CD8-positive, alpha-beta memory T cell (primary cell): ENCODE data around the gene SNX21. TPM values are rescaled to one million over a fixed set of nuclear protein-coding genes. Genes with fewer than 3 reads are reported as not detected.

Experiments
- CTCF ChIA-PET: fragments of 350-600 bp; sonication (Branson Sonifier 250); formaldehyde crosslinking; loops from one replicate; lab custom pipeline; 2021; ENCODE audit warnings: antibody characterized with exemption; lab: Charles Lee
- POLR2A ChIA-PET: fragments of 350-600 bp; sonication (Branson Sonifier 250); formaldehyde crosslinking; loops from one replicate; lab custom pipeline; 2021; ENCODE audit warnings: antibody characterized with exemption; lab: Charles Lee
- DNase-seq, 5 donors: peaks; one replicate each; pipeline versions ENCODE4 v3.0.0 to v3.0.0-alpha.2; 2020 to 2022; ENCODE audit warnings: mixed read lengths in 1 of 5
- H3K27ac ChIP-seq: one replicate; pipeline ENCODE4 v1.7.0; 2013; ENCODE audit warnings: low read depth, mild to moderate bottlenecking, low read length, moderate library complexity
- H3K27me3 ChIP-seq: 2 replicates; pipeline ENCODE4 v1.7.0; 2013; ENCODE audit warnings: low read length, mild to moderate bottlenecking; ENCODE audit not compliant: insufficient read depth, poor library complexity, severe bottlenecking
- H3K36me3 ChIP-seq: 2 replicates; pipeline ENCODE4 v1.7.0; 2013; ENCODE audit warnings: mild to moderate bottlenecking, low read length, moderate library complexity; ENCODE audit not compliant: insufficient read depth
- H3K4me1 ChIP-seq: 2 replicates; pipeline ENCODE4 v1.7.0; 2013; ENCODE audit warnings: mild to moderate bottlenecking, low read length, moderate library complexity; ENCODE audit not compliant: insufficient read depth
- H3K4me3 ChIP-seq: 2 replicates; pipeline ENCODE4 v1.7.0; 2013; ENCODE audit warnings: mild to moderate bottlenecking, low read length
- H3K9me3 ChIP-seq: 2 replicates; pipeline ENCODE4 v1.7.0; 2013; ENCODE audit warnings: mild to moderate bottlenecking, low read length
- H3K27ac Mint-ChIP-seq, 8 donors: one replicate each; pipeline ENCODE4 v1.8.0; 2020 to 2021; ENCODE audit warnings: mixed read lengths in 8 of 8, mild to moderate bottlenecking in 6 of 8, inconsistent platforms in 3 of 8, moderate library complexity in 3 of 8
- H3K27me3 Mint-ChIP-seq, 2 donors: one replicate each; pipeline ENCODE4 v1.8.0; 2020 to 2021; ENCODE audit warnings: mixed read lengths in 2 of 2, mild to moderate bottlenecking in 1 of 2, moderate library complexity in 1 of 2
- H3K36me3 Mint-ChIP-seq, 3 donors: one replicate each; pipeline ENCODE4 v1.8.0; 2020 to 2021; ENCODE audit warnings: mixed read lengths in 3 of 3, inconsistent platforms in 1 of 3, mild to moderate bottlenecking in 1 of 3
- H3K4me1 Mint-ChIP-seq, 3 donors: one replicate each; pipeline ENCODE4 v1.8.0; 2020 to 2021; ENCODE audit warnings: mixed read lengths in 3 of 3, inconsistent platforms in 1 of 3, mild to moderate bottlenecking in 1 of 3
- H3K4me3 Mint-ChIP-seq, 7 donors: one replicate each; pipeline ENCODE4 v1.8.0; 2020 to 2021; ENCODE audit warnings: mixed read lengths in 7 of 7, mild to moderate bottlenecking in 6 of 7, moderate library complexity in 4 of 7, inconsistent platforms in 2 of 7
- H3K9me3 Mint-ChIP-seq, 5 donors: one replicate each; pipeline ENCODE4 v1.8.0; 2020 to 2022; ENCODE audit warnings: mixed read lengths in 5 of 5, mild to moderate bottlenecking in 3 of 5, moderate library complexity in 2 of 5, inconsistent platforms in 1 of 5
- polyA plus RNA-seq: library from polyadenylated mRNA; unstranded; fragments of 300-500 nt; fragmentation: Illumina TruSeq; gene quantifications from one replicate; pipeline ENCODE4 v1.2.3, GENCODE V29; 2021
- total RNA-seq, 2 experiments: library from RNA; stranded (reverse); gene quantifications; one replicate each; pipeline ENCODE4 v1.2.3, GENCODE V29; 2021

Gene SNX21
- total and polyA plus RNA-seq, 3 experiments from 2014 or later = 1.2 to 3.4 (median 1.3) TPM

- peaks cover 37% of the 10 kb centered on the region for H3K36me3 ChIP-seq
Observed at GRCh38 chr20:45798935-45799642, 34.5 kb upstream of the SNX21 start.

DNA sequence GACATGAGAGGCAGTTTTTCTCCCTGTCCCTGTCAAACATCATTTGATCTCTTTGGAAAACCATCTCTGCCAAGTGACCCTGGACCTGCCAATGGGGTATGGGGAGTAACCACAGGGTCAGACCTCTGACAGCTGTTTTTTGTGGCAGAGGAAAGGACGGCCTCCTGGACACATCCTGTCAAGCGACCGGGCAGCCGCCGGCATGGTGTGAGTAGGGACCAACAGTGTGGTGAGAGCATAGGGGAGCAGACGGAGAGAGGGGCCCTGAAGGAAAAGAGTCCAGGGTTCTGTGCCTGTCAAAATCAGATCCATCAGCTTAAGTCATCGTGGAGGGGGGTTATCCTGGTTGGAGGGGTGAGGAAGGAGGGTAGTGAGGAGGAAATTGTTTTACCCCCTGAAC lies 31.7 kb upstream of the SNX21 start:
- no peaks in the 10 kb centered on the region for H3K27me3 Mint-ChIP-seq
- DNase-seq = no peak
- POLR2A ChIA-PET = interaction anchor here (0.6 kb wide), 1 partner anchor 168 kb away, joined by 5 read pairs; no protein-coding TSS in a partner anchor

More at GRCh38 chr20:45798935-45799642, 34.5 kb upstream of the SNX21 start:
- CTCF ChIA-PET = interaction anchor here (0.8 to 2.5 kb wide), 20 partner anchors 9 to 215 kb away, joined by 3 to 21 read pairs (median 5); partner anchors contain the start of genes CTSA, NEURL2 and ZNF335
- Histone ChIP-seq H3K27me3 (no peaks in the 10 kb centered on the region), H3K9me3 (no peaks in the 10 kb centered on the region), H3K27ac (no peak overlapping the region), H3K4me1 (no peaks in the 10 kb centered on the region), H3K4me3 (no peak overlapping the region)
- peak overlapping the region; percentile 10 to 94 (median 66) for H3K27ac Mint-ChIP-seq
- peaks cover 4 to 69% (median 28%) of the 10 kb centered on the region in 3 donors for H3K36me3 Mint-ChIP-seq
- H3K9me3 Mint-ChIP-seq = no peaks in the 10 kb centered on the region
- DNase-seq = peak; percentile 40 to 73 (median 49)
- peaks cover 10% of the 10 kb centered on the region in 3 donors for H3K4me1 Mint-ChIP-seq
- H3K27me3 Mint-ChIP-seq = no peaks in the 10 kb centered on the region
- no peak overlapping the region for H3K4me3 Mint-ChIP-seq
- POLR2A ChIA-PET = interaction anchor here (0.6 kb wide), 1 partner anchor 735 kb away, joined by 3 read pairs; no protein-coding TSS in a partner anchor

GRCh38 chr20:45810191-45810970 lies 23.2 kb upstream of the SNX21 start:
- POLR2A ChIA-PET = no interaction called here
- peak overlapping the region in 3 of 8 donors; percentile 32 to 77 (median 44) for H3K27ac Mint-ChIP-seq
- H3K4me3 ChIP-seq = no peak overlapping the region

More for the DNA sequence above, 31.7 kb upstream of the SNX21 start:
- Mint-ChIP-seq H3K36me3 (peaks cover 5 to 73% (median 27%) of the 10 kb centered on the region in 3 donors), H3K9me3 (no peaks in the 10 kb centered on the region), H3K27ac (no peak overlapping the region), H3K4me3 (no peak overlapping the region), H3K4me1 (peaks cover 10% of the 10 kb centered on the region in 3 donors)
- Histone ChIP-seq H3K4me3 (no peak overlapping the region), H3K4me1 (no peaks in the 10 kb centered on the region), H3K9me3 (no peaks in the 10 kb centered on the region), H3K27me3 (no peaks in the 10 kb centered on the region), H3K36me3 (peaks cover 38% of the 10 kb centered on the region), H3K27ac (no peak overlapping the region)
- CTCF ChIA-PET = interaction anchor here (1.4 kb wide), 2 partner anchors 10 to 167 kb away, joined by 3 to 5 read pairs; partner anchors contain the start of genes DNTTIP1 and WFDC3

DNA sequence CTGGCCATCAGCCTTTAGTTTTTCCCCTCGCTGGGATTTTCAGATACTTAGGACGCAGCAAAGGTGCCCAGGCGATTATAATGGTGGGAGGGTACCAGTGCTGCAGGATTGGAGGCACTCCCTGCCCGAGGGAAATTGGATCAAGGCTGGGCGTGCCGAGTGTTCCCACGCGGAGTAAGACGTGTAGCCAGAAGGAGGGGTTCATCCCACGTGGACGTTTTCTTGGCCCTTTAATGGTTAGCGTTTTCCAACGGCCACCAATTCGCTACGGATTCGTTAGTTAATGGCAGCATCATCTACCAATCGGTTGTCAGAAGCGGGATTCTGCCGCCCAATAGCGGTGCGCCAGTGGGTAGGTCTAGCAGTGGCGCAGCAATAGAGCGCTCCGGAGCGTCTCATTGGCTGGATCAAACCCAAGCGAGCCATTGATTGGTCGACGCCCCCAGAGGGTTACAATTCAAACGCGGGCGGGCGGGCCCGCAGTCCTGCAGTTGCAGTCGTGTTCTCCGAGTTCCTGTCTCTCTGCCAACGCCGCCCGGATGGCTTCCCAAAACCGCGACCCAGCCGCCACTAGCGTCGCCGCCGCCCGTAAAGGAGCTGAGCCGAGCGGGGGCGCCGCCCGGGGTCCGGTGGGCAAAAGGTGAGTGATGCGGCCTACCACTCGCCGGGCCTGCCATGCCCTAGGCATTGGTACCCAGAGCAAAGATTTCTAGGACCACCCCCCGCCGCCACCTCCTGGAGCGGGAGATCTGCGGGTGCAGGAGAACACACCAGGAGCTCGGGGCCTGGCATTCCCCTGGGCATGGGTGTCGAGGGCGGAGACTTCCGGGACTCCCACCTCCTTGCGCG lies 21.2 kb upstream of the SNX21 start, which contains the start of gene UBE2C:
UBE2C (plus strand) TSS at position 488 of the 849 bp plus-strand sequence; CDS start at position 540, 52 bp downstream.
- Histone ChIP-seq H3K36me3 (peaks cover 18% of the 10 kb centered on the region), H3K27me3 (no peaks in the 10 kb centered on the region), H3K4me1 (peaks cover 4% of the 10 kb centered on the region), H3K4me3 (peak within 1 kb of the TSS; percentile 80), H3K9me3 (no peaks in the 10 kb centered on the region), H3K27ac (no peak within 1 kb of the TSS)
- no peaks in the 10 kb centered on the region for H3K9me3 Mint-ChIP-seq
- peak within 1 kb of the TSS; percentile 77 to 92 (median 85) for H3K4me3 Mint-ChIP-seq
- peaks cover 0 to 3% of the 10 kb centered on the region in 2 donors for H3K27me3 Mint-ChIP-seq
- H3K4me1 Mint-ChIP-seq = peaks cover 17 to 21% (median 19%) of the 10 kb centered on the region in 3 donors
- peaks cover 0 to 36% (median 2%) of the 10 kb centered on the region in 3 donors for H3K36me3 Mint-ChIP-seq
- ChIA-PET POLR2A (no interaction called here), CTCF (interaction anchor here (1.4 to 1.6 kb wide), 2 partner anchors 11 to 13 kb away, joined by 5 to 6 read pairs; no protein-coding TSS in a partner anchor)
- DNase-seq = peak; percentile 88 to 95 (median 94)
- H3K27ac Mint-ChIP-seq = peak within 1 kb of the TSS; percentile 60 to 91 (median 73)

More at GRCh38 chr20:45810191-45810970, 23.2 kb upstream of the SNX21 start:
- Mint-ChIP-seq H3K27me3 (peaks cover 0 to 2% of the 10 kb centered on the region in 2 donors), H3K4me3 (no peak overlapping the region), H3K4me1 (peaks cover 17 to 21% (median 19%) of the 10 kb centered on the region in 3 donors), H3K36me3 (peaks cover 0 to 54% (median 4%) of the 10 kb centered on the region in 3 donors), H3K9me3 (no peaks in the 10 kb centered on the region)
- Histone ChIP-seq H3K27me3 (no peaks in the 10 kb centered on the region), H3K36me3 (peaks cover 28% of the 10 kb centered on the region), H3K4me1 (peaks cover 4% of the 10 kb centered on the region), H3K9me3 (no peaks in the 10 kb centered on the region), H3K27ac (peak overlapping the region; percentile 38)
- CTCF ChIA-PET = interaction anchor here (3.1 kb wide), 1 partner anchor 11 kb away, joined by 15 read pairs; no protein-coding TSS in a partner anchor
- no peak for DNase-seq

GRCh38 chr20:45813006-45813340 lies 20.6 kb upstream of the SNX21 start:
- Mint-ChIP-seq H3K27ac (peak overlapping the region in 3 of 8 donors; percentile 1 to 73 (median 60)), H3K4me3 (peak overlapping the region; percentile 77 to 92 (median 85)), H3K9me3 (no peaks in the 10 kb centered on the region), H3K4me1 (peaks cover 17 to 21% (median 19%) of the 10 kb centered on the region in 3 donors), H3K36me3 (peaks cover 0 to 31% (median 2%) of the 10 kb centered on the region in 3 donors), H3K27me3 (peaks cover 0 to 3% of the 10 kb centered on the region in 2 donors)
- Histone ChIP-seq H3K4me1 (peaks cover 4% of the 10 kb centered on the region), H3K27ac (no peak overlapping the region), H3K4me3 (peak overlapping the region; percentile 59), H3K36me3 (peaks cover 18% of the 10 kb centered on the region), H3K27me3 (no peaks in the 10 kb centered on the region), H3K9me3 (no peaks in the 10 kb centered on the region)
- ChIA-PET CTCF (interaction anchor here (0.8 to 1.6 kb wide), 3 partner anchors 10 to 14 kb away, joined by 3 to 6 read pairs (median 5); partner anchors contain the start of gene TNNC2), POLR2A (interaction anchor here (0.6 kb wide), 1 partner anchor 124 kb away, joined by 3 read pairs; no protein-coding TSS in a partner anchor)
- DNase-seq = no peak

GRCh38 chr20:45813489-45813888 lies 20.1 kb upstream of the SNX21 start:
- peaks cover 17 to 21% (median 19%) of the 10 kb centered on the region in 3 donors for H3K4me1 Mint-ChIP-seq
- DNase-seq = no peak
- peak overlapping the region; percentile 77 to 90 (median 85) for H3K4me3 Mint-ChIP-seq
- H3K36me3 ChIP-seq = peaks cover 18% of the 10 kb centered on the region
- no peaks in the 10 kb centered on the region for H3K9me3 ChIP-seq
- H3K4me3 ChIP-seq = no peak overlapping the region
- peaks cover 0 to 28% (median 2%) of the 10 kb centered on the region in 3 donors for H3K36me3 Mint-ChIP-seq
- CTCF ChIA-PET = interaction anchor here (0.8 to 1.6 kb wide), 3 partner anchors 10 to 14 kb away, joined by 3 to 6 read pairs (median 5); partner anchors contain the start of gene TNNC2
- H3K9me3 Mint-ChIP-seq = no peaks in the 10 kb centered on the region
- H3K27ac ChIP-seq = no peak overlapping the region
- no peaks in the 10 kb centered on the region for H3K27me3 ChIP-seq
- POLR2A ChIA-PET = interaction anchor here (0.6 kb wide), 1 partner anchor 123 kb away, joined by 3 read pairs; no protein-coding TSS in a partner anchor
- H3K27me3 Mint-ChIP-seq = peaks cover 0 to 5% of the 10 kb centered on the region in 2 donors
- H3K4me1 ChIP-seq = peaks cover 4% of the 10 kb centered on the region
- H3K27ac Mint-ChIP-seq = peak overlapping the region in 3 of 8 donors; percentile 34 to 90 (median 73)
